NK-92 (cell line): ENCODE measurements around the gene HECW1.

Experiments
- DNase-seq: peaks from one replicate; lab custom pipeline; 2025; ENCODE audit not compliant: unreplicated experiment; lab: John Stamatoyannopoulos, UW

The HECW1 gene

GRCh38 chr7:43405948-43406347, 293.5 kb downstream of the HECW1 start:
- DNase-seq: no peak

- DNase-seq: no peak
Observed at GRCh38 chr7:43406961-43407360, 294.5 kb downstream of the HECW1 start.

GRCh38 chr7:43408981-43409380, 296.5 kb downstream of the HECW1 start:
- DNase-seq: no peak

- DNase-seq: no peak
Observed at GRCh38 chr7:43417455-43417854, 305.0 kb downstream of the HECW1 start.

GRCh38 chr7:43430411-43430810, 318.0 kb downstream of the HECW1 start:
- DNase-seq: no peak

- DNase-seq: no peak
Observed at GRCh38 chr7:43431020-43431595, 318.7 kb downstream of the HECW1 start.

- no peak for DNase-seq
Observed at GRCh38 chr7:43433639-43434038, 321.2 kb downstream of the HECW1 start.

GRCh38 chr7:43437001-43437400, 324.6 kb downstream of the HECW1 start:
- DNase-seq: no peak

GRCh38 chr7:43438897-43439479, 326.5 kb downstream of the HECW1 start:
- no peak for DNase-seq

- DNase-seq: no peak
Observed at GRCh38 chr7:43439631-43440401, 327.4 kb downstream of the HECW1 start.

GRCh38 chr7:43441231-43442130, 329.0 kb downstream of the HECW1 start:
- no peak for DNase-seq

GRCh38 chr7:43443381-43443780, 330.9 kb downstream of the HECW1 start:
- DNase-seq: no peak

GRCh38 chr7:43444711-43445578, 332.5 kb downstream of the HECW1 start:
- DNase-seq: no peak

GRCh38 chr7:43449577-43449976, 337.1 kb downstream of the HECW1 start:
- no peak for DNase-seq

- DNase-seq: no peak
Observed at GRCh38 chr7:43450894-43451293, 338.4 kb downstream of the HECW1 start.

GRCh38 chr7:43454936-43455518, 342.6 kb downstream of the HECW1 start:
- no peak for DNase-seq

- no peak for DNase-seq
Observed at GRCh38 chr7:43456200-43456599, 343.8 kb downstream of the HECW1 start.

- no peak for DNase-seq
Observed at GRCh38 chr7:43458330-43459018, 346.0 kb downstream of the HECW1 start.

GRCh38 chr7:43459019-43459337, 346.5 kb downstream of the HECW1 start:
- DNase-seq: no peak
